HepG2 (cell line): ENCODE data around the gene ARID1A. TPM values are rescaled to one million over a fixed set of nuclear protein-coding genes. Genes with fewer than 3 reads are reported as not detected.

Experiments used
- BRD4 ChIP-seq: sonication (generic); formaldehyde crosslinking; IDR thresholded peaks from 2 replicates; pipeline ENCODE4 v1.4.0; 2020; ENCODE audit warnings: missing genetic modification reagents
- GPN1 ChIP-seq: sonication (generic); formaldehyde crosslinking; IDR thresholded peaks from 2 replicates; pipeline ENCODE4 v1.5.1; 2020; ENCODE audit warnings: missing genetic modification reagents, borderline replicate concordance
- HNF4A ChIP-seq: sonication (generic); formaldehyde crosslinking; IDR thresholded peaks from 2 replicates; pipeline ENCODE4 v1.4.0; 2020; ENCODE audit warnings: missing genetic modification reagents
- MYNN ChIP-seq: sonication (generic); formaldehyde crosslinking; IDR thresholded peaks from 2 replicates; pipeline ENCODE4 v1.4.0; 2020; ENCODE audit warnings: mild to moderate bottlenecking, low read depth, missing genetic modification reagents
- ONECUT2 ChIP-seq: sonication (generic); formaldehyde crosslinking; IDR thresholded peaks from 2 replicates; pipeline ENCODE4 v1.4.0; 2020; ENCODE audit warnings: missing genetic modification reagents
- THAP11 ChIP-seq: IDR thresholded peaks from 2 replicates; pipeline ENCODE4 v1.6.1; 2016; ENCODE audit warnings: missing biosample characterization, missing genetic modification reagents
- ZNF264 ChIP-seq: sonication (generic); formaldehyde crosslinking; IDR thresholded peaks from 2 replicates; pipeline ENCODE4 v1.4.0; 2020; ENCODE audit warnings: missing genetic modification reagents
- ZNF317 ChIP-seq: sonication (generic); formaldehyde crosslinking; IDR thresholded peaks from 2 replicates; pipeline ENCODE4 v1.5.0; 2020; ENCODE audit warnings: mild to moderate bottlenecking, missing genetic modification reagents
- ZNF441 ChIP-seq: sonication (generic); formaldehyde crosslinking; IDR thresholded peaks from 2 replicates; pipeline ENCODE4 v1.7.0; 2021; ENCODE audit warnings: missing genetic modification reagents, borderline replicate concordance
- ZNF557 ChIP-seq: sonication (generic); formaldehyde crosslinking; IDR thresholded peaks from 2 replicates; pipeline ENCODE4 v1.4.0; 2020; ENCODE audit warnings: missing genetic modification reagents
- ZNF619 ChIP-seq: sonication (generic); formaldehyde crosslinking; IDR thresholded peaks from 2 replicates; pipeline ENCODE4 v1.4.0; 2020; ENCODE audit warnings: mild to moderate bottlenecking, missing genetic modification reagents
- ZNF883 ChIP-seq: sonication (generic); formaldehyde crosslinking; IDR thresholded peaks from 2 replicates; pipeline ENCODE4 v1.5.1; 2020; ENCODE audit warnings: mild to moderate bottlenecking, missing genetic modification reagents; ENCODE audit errors: not compliant biosample characterization
- polyA plus RNA-seq, 8 experiments: library from polyadenylated mRNA; depleted of rRNA in 3 of 8; stranded (reverse) in 7 of 8; unstranded in 1 of 8; fragments of >200 nt; fragmentation: Illumina TruSeq in 4 of 8; extraction: Trizol in 4 of 8; gene quantifications; 2 replicates each; pipeline versions ENCODE4 v1.2.1 to v1.2.3, GENCODE V29; 2011 to 2016; ENCODE audit warnings: low read depth in 4 of 8, missing spikeins in 1 of 8, mixed read lengths in 1 of 8; ENCODE audit not compliant: insufficient read depth in 1 of 8
- total RNA-seq, 5 experiments: library from RNA; depleted of rRNA; stranded (reverse); fragments of >200 nt; fragmentation: Illumina TruSeq; extraction: Trizol; gene quantifications; 2 replicates each; pipeline ENCODE4 v1.2.3, GENCODE V29; 2016; ENCODE audit warnings: low read depth in 1 of 5
- TF ChIP-seq, protein P1 (sequence below): sonication (generic); formaldehyde crosslinking; IDR thresholded peaks from 2 replicates; pipeline ENCODE4 v1.4.0; 2020; ENCODE audit warnings: mild to moderate bottlenecking, missing genetic modification reagents
- TF ChIP-seq, protein P2 (sequence below): IDR thresholded peaks from 2 replicates; pipeline ENCODE4 v1.6.1; 2016; ENCODE audit warnings: mild to moderate bottlenecking, missing biosample characterization, missing genetic modification reagents
- TF ChIP-seq, protein P3 (sequence below): sonication (generic); formaldehyde crosslinking; IDR thresholded peaks from 2 replicates; pipeline ENCODE4 v1.5.0; 2020; ENCODE audit warnings: mild to moderate bottlenecking, missing genetic modification reagents
- TF ChIP-seq, protein P4 (sequence below), 2 experiments: sonication (generic) in 1 of 2; formaldehyde crosslinking in 1 of 2; IDR thresholded peaks; 2 replicates each; pipeline versions ENCODE4 v1.6.1 to v1.9.0; 2014 to 2022; ENCODE audit warnings: antibody characterized with exemption in 1 of 2, borderline replicate concordance in 1 of 2, inconsistent platforms in 1 of 2, low read depth in 1 of 2, missing genetic modification reagents in 1 of 2

The ARID1A gene
- total and polyA plus RNA-seq, 2 of the 13 experiments (the other 11 are each of a cell fraction or from before 2014, with no cell fraction given) = 11.9 to 15.9 TPM

DNA sequence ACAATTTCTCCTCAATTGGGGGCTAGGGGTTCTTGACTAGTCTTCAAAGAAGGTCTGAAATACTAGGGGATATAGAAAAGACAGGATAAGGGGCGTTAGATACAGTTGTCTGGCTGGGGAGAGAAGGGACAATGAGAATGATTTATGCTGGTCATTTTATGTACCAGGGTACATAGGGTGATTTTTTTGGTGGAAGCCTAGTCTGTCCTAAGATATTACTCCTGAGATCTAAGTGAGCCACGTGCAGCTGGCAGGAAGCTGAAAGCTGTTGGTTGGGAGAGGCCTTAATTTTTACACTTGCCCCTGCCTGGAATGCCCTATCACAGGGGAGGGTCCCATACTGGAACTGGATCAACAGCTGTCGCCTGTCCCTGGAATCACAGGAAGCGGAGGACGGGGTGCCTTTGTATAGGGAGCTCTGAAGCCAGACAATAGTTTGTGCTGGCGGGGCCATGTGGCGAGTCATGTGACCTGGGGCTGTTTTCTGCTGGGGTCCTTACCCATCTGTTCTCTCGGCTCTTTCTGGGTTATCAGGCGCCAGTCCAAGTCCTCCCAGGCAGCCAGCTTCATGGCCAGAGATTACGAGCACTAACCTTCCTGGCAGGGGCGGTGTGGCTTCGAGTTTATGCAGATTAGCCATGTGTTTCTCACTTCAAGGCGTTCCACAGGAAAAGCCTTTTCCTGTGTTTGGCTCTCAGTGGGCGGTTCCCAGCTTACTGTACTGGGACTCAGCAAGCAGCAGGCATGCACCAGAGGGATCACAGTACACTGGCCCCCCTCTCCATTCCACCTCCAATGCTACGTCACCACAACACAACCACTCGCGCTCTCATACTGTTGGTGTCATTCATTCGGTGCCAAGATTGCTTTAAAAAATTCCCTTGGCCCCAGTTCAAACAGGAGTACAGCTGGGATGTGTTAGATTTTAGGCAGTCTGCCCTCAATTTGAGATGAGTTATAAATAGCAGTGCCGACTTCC is 27.5 kb downstream of the ARID1A start (continued):
- TF ChIP-seq, protein P1, sequence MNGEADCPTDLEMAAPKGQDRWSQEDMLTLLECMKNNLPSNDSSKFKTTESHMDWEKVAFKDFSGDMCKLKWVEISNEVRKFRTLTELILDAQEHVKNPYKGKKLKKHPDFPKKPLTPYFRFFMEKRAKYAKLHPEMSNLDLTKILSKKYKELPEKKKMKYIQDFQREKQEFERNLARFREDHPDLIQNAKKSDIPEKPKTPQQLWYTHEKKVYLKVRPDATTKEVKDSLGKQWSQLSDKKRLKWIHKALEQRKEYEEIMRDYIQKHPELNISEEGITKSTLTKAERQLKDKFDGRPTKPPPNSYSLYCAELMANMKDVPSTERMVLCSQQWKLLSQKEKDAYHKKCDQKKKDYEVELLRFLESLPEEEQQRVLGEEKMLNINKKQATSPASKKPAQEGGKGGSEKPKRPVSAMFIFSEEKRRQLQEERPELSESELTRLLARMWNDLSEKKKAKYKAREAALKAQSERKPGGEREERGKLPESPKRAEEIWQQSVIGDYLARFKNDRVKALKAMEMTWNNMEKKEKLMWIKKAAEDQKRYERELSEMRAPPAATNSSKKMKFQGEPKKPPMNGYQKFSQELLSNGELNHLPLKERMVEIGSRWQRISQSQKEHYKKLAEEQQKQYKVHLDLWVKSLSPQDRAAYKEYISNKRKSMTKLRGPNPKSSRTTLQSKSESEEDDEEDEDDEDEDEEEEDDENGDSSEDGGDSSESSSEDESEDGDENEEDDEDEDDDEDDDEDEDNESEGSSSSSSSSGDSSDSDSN (CRISPR knock-in tag) = no peak
- TF ChIP-seq ZNF264 (CRISPR knock-in tag) = 0 out of 2 replicates have a peak, but pooled peaks have one; percentile 45
- TF ChIP-seq, protein P2, sequence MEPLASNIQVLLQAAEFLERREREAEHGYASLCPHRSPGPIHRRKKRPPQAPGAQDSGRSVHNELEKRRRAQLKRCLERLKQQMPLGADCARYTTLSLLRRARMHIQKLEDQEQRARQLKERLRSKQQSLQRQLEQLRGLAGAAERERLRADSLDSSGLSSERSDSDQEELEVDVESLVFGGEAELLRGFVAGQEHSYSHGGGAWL = peak; percentile 65; the same call in 1 of the 2 replicates
- TF ChIP-seq, protein P3, sequence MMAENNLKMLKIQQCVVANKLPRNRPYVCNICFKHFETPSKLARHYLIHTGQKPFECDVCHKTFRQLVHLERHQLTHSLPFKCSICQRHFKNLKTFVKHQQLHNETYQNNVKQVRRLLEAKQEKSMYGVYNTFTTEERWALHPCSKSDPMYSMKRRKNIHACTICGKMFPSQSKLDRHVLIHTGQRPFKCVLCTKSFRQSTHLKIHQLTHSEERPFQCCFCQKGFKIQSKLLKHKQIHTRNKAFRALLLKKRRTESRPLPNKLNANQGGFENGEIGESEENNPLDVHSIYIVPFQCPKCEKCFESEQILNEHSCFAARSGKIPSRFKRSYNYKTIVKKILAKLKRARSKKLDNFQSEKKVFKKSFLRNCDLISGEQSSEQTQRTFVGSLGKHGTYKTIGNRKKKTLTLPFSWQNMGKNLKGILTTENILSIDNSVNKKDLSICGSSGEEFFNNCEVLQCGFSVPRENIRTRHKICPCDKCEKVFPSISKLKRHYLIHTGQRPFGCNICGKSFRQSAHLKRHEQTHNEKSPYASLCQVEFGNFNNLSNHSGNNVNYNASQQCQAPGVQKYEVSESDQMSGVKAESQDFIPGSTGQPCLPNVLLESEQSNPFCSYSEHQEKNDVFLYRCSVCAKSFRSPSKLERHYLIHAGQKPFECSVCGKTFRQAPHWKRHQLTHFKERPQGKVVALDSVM (CRISPR knock-in tag) = no peak
- no peak for TF ChIP-seq GPN1
- peak; percentile 69 for TF ChIP-seq HNF4A (CRISPR knock-in tag)
- no peak for TF ChIP-seq ZNF317 (CRISPR knock-in tag)
- TF ChIP-seq, protein P4, sequence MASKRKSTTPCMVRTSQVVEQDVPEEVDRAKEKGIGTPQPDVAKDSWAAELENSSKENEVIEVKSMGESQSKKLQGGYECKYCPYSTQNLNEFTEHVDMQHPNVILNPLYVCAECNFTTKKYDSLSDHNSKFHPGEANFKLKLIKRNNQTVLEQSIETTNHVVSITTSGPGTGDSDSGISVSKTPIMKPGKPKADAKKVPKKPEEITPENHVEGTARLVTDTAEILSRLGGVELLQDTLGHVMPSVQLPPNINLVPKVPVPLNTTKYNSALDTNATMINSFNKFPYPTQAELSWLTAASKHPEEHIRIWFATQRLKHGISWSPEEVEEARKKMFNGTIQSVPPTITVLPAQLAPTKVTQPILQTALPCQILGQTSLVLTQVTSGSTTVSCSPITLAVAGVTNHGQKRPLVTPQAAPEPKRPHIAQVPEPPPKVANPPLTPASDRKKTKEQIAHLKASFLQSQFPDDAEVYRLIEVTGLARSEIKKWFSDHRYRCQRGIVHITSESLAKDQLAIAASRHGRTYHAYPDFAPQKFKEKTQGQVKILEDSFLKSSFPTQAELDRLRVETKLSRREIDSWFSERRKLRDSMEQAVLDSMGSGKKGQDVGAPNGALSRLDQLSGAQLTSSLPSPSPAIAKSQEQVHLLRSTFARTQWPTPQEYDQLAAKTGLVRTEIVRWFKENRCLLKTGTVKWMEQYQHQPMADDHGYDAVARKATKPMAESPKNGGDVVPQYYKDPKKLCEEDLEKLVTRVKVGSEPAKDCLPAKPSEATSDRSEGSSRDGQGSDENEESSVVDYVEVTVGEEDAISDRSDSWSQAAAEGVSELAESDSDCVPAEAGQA (IDR thresholded peaks at IDR 0.05; ENCODE audit: low read depth) = 0 out of 2 replicates have a peak, but pooled peaks have one; percentile 22
- TF ChIP-seq, protein P4 (CRISPR knock-in tag; IDR thresholded peaks at IDR 0.05; ENCODE audit: borderline replicate concordance) = no peak
- TF ChIP-seq ONECUT2 (CRISPR knock-in tag) = no peak
- TF ChIP-seq ZNF441 = peak; percentile 66; the same call in 1 of the 2 replicates
- TF ChIP-seq THAP11 (CRISPR knock-in tag) = 0 out of 2 replicates have a peak, but pooled peaks have one; percentile 44
- TF ChIP-seq ZNF883 (CRISPR knock-in tag) = peak; percentile 39
- TF ChIP-seq BRD4 = 0 out of 2 replicates have a peak, but pooled peaks have one; percentile 42
- TF ChIP-seq ZNF557 (CRISPR knock-in tag) = 0 out of 2 replicates have a peak, but pooled peaks have one; percentile 54
- no peak for TF ChIP-seq ZNF619
- no peak for TF ChIP-seq MYNN (CRISPR knock-in tag)
